ENCODE measurements around the gene ZNHIT3. TPM values are rescaled to one million over a fixed set of nuclear protein-coding genes. Genes with fewer than 3 reads are reported as not detected.
A peak's percentile ranks its signal among the peaks of the same experiment; 100 is the strongest.

Gene ZNHIT3
- total and polyA plus RNA-seq, 2 of the 13 experiments (the other 11 are each of a cell fraction or from before 2014, with no cell fraction given), result 66.6 to 77.4 TPM

DNA sequence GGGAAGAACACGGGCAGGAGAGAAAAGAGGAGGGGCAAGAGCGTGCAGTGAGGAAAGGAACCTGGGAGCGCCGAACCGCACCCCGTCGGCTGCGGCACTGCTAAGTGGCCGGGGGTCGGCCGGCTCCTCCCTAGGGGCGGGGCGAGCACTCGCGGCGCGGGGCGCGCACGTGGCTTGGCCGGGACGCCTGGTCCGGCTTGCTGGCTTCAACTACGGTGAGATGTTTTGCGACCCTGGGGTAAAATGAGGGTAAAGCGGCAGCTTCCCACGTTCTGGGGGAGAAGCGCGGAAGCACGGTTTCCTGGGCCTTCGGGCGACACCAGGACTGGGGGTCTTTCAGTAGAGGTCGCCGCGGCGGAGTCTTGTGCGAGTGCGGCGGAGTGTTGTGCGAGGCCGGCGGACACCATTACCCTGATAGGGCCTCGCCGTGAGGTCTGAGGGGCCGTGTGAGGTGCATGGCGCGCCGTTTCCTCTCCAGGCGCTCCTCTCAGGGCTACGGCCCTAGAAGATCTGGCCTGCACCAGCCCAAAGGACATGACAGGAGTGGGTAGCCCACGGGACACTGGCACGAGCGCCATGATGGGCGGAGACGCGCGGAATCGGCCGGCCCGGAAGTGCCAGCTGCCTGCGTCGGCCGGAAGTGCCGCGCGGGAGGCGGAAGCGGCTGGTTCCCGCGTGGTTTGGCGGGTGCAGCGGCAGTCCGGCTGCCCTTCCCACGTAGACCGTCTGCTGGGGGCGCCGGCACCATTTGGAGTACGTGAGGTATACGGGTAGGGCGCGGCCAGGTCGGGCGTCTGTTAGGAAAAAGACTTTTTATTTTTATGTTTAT is 48.6 kb downstream of the ZNHIT3 start, which contains the start of the genes MYO19 and PIGW (continued):
- no peak for TF ChIP-seq ZNF318 (CRISPR knock-in tag; IDR thresholded peaks at IDR 0.05)
- TF ChIP-seq ZNF432 (CRISPR knock-in tag; IDR thresholded peaks at IDR 0.05; ENCODE audit: borderline replicate concordance), result no peak
- TF ChIP-seq ZNF333 (CRISPR knock-in tag; IDR thresholded peaks at IDR 0.05; ENCODE audit: borderline replicate concordance), result no peak
- no peak for TF ChIP-seq SUZ12 (IDR thresholded peaks at IDR 0.05; ENCODE audit: low read depth, low read length)
- TF ChIP-seq KLF6 (CRISPR knock-in tag; IDR thresholded peaks at IDR 0.05), result peak; percentile 26; the same call in 1 of the 2 replicates
- peak; percentile 51 for TF ChIP-seq HMG20B (CRISPR knock-in tag; conservative IDR thresholded peaks at IDR 0.05)
- TF ChIP-seq CREBL2 (CRISPR knock-in tag; IDR thresholded peaks at IDR 0.05; ENCODE audit: borderline replicate concordance), result peak; percentile 77; the same call in 1 of the 2 replicates
- TF ChIP-seq GFI1 (CRISPR knock-in tag; IDR thresholded peaks at IDR 0.05; ENCODE audit: borderline replicate concordance), result peak; percentile 71
- no peak for TF ChIP-seq ZBTB42 (CRISPR knock-in tag; IDR thresholded peaks at IDR 0.05)
- TF ChIP-seq, protein P1, sequence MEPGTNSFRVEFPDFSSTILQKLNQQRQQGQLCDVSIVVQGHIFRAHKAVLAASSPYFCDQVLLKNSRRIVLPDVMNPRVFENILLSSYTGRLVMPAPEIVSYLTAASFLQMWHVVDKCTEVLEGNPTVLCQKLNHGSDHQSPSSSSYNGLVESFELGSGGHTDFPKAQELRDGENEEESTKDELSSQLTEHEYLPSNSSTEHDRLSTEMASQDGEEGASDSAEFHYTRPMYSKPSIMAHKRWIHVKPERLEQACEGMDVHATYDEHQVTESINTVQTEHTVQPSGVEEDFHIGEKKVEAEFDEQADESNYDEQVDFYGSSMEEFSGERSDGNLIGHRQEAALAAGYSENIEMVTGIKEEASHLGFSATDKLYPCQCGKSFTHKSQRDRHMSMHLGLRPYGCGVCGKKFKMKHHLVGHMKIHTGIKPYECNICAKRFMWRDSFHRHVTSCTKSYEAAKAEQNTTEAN (CRISPR knock-in tag; conservative IDR thresholded peaks at IDR 0.05), result peak; percentile 88
- no peak for TF ChIP-seq GRHL1 (CRISPR knock-in tag; conservative IDR thresholded peaks at IDR 0.05)
- TF ChIP-seq ZNF44 (CRISPR knock-in tag; IDR thresholded peaks at IDR 0.05), result peak; percentile 69; the same call in 1 of the 2 replicates
- TF ChIP-seq MYC (CRISPR knock-in tag; IDR thresholded peaks at IDR 0.05; ENCODE audit: borderline replicate concordance), result peak; percentile 97
- no peak for TF ChIP-seq FOXP1 (IDR thresholded peaks at IDR 0.05)
- TF ChIP-seq FOXP1 (CRISPR knock-in tag; IDR thresholded peaks at IDR 0.05), result no peak
- peak; percentile 99 for TF ChIP-seq YEATS4 (CRISPR knock-in tag; IDR thresholded peaks at IDR 0.05; ENCODE audit: borderline replicate concordance)
- no peak for TF ChIP-seq GATAD2A (CRISPR knock-in tag; IDR thresholded peaks at IDR 0.05)
- no peak for TF ChIP-seq ZNF180 (CRISPR knock-in tag; IDR thresholded peaks at IDR 0.05; ENCODE audit: borderline replicate concordance, low read depth)
- TF ChIP-seq SRF (IDR thresholded peaks at IDR 0.05; ENCODE audit: low read depth, low read length), result no peak
